H1 (cell line): ENCODE data around the gene CEP128. TPM values are rescaled to one million over a fixed set of nuclear protein-coding genes. Genes with fewer than 3 reads are reported as not detected.

ENCODE experiments used
- ATF3 ChIP-seq: IDR thresholded peaks from 2 replicates; pipeline ENCODE4 v1.6.1; 2011; ENCODE audit warnings: low read depth, mild to moderate bottlenecking, low read length; ENCODE audit not compliant: insufficient read depth
- CBX5 ChIP-seq: fragments of 300-800, 300-1000 bp; sonication (generic); IDR thresholded peaks from 2 replicates; pipeline ENCODE4 v1.7.1; 2016; ENCODE audit warnings: antibody characterized with exemption, low read length, low read depth
- CREB1 ChIP-seq: IDR thresholded peaks from 2 replicates; pipeline ENCODE4 v1.6.1; 2012; ENCODE audit warnings: inconsistent platforms
- EZH2 ChIP-seq: fragments of 200-600 bp; sonication (generic); IDR thresholded peaks from 2 replicates; pipeline ENCODE4 v1.7.1; 2012; ENCODE audit warnings: low read depth, mild to moderate bottlenecking, moderate library complexity, low read length, inconsistent platforms; ENCODE audit not compliant: severe bottlenecking
- JUND ChIP-seq: IDR thresholded peaks from 2 replicates; pipeline ENCODE4 v1.6.1; 2011; ENCODE audit warnings: mild to moderate bottlenecking, improper control_type of control experiment, low read length
- NRF1 ChIP-seq: IDR thresholded peaks from 2 replicates; pipeline ENCODE4 v1.6.1; 2011; ENCODE audit warnings: mild to moderate bottlenecking, low read depth, low read length, improper control_type of control experiment
- PHF8 ChIP-seq: fragments of 200-600 bp; sonication (generic); conservative IDR thresholded peaks from 2 replicates; pipeline ENCODE4 v1.7.1; 2012; ENCODE audit warnings: low read depth, mild to moderate bottlenecking, inconsistent platforms, low read length, moderate library complexity
- RBBP5 ChIP-seq: IDR thresholded peaks from 2 replicates; pipeline ENCODE4 v1.7.1; 2012; ENCODE audit warnings: low read depth, mild to moderate bottlenecking, inconsistent platforms, low read length, moderate library complexity, borderline replicate concordance
- SP4 ChIP-seq: IDR thresholded peaks from 2 replicates; pipeline ENCODE4 v1.6.1; 2012; ENCODE audit warnings: low read length, inconsistent platforms
- polyA plus RNA-seq, 7 experiments: library from polyadenylated mRNA; depleted of rRNA in 3 of 7; stranded (reverse) in 5 of 7; unstranded in 2 of 7; fragments of >200 nt in 5 of 7; fragments of 200-250 nt in 2 of 7; gene quantifications; 1 replicate in 5 of 7; 2 replicates in 1 of 7; 4 replicates in 1 of 7; pipeline versions ENCODE4 v1.2.1 to v1.2.3, GENCODE V29; 2011 to 2013; ENCODE audit warnings: missing spikeins in 2 of 7, mixed read lengths in 2 of 7
- total RNA-seq: library from RNA; stranded (reverse); fragmentation: NEBNext Ultra II Directional; extraction: Animal tissue kit (Norgen Biotek cat#: 25700); gene quantifications from 2 replicates; pipeline ENCODE4 v1.2.1, GENCODE V29; 2021

The CEP128 gene
- total and polyA plus RNA-seq, 2 of the 8 experiments (the other 6 are each of a cell fraction or from before 2014, with no cell fraction given): 1.9 to 17.0 TPM

- TF ChIP-seq ATF3 (no peak), NRF1 (no peak), JUND (no peak), SP4 (no peak), EZH2 (no peak), RBBP5 (no peak), CREB1 (no peak), PHF8 (no peak), CBX5 (no peak)
- TF ChIP-seq, all 59 proteins: peak for 0
These were observed 402.7 kb downstream of the CEP128 start (continued) for GRCh38 chr14:80538633-80539375.
